Measurements from ENCODE around the gene MRTFA.

Gene MRTFA

DNA sequence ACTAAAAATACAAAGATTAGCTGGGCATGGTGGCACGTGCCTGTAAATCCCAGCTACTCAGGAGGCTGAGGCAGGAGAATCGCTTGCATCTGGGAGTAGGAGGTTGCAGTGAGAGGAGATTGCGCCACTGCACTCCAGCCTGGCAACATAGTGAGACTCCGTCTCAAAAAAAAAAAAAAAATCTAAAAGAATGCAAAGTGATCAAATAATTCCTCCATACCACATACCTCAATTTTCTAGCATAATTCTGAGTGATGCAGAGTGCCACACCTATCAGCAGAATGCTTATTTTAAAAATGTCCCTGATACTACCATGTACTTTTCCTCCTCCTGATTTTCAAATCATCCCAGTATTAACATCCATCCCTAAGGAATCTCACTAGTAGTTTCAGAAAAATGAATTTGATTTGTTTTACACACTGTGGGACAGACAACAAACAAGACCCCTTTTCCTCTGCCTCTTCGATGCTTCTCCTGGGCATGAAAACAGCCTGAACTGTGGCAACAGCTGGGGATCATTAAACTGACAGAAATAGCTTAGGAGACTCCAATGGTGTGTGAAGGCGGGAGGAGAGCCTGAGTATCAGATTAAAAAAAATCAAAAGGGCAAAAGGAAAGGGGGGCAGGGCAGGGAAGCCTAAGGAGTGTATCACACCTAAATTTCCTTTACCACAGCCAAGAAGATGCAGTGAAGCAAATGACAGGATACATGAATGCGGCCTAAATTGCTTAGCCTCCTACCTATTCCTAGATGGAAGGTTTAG lies 151.4 kb downstream of the MRTFA start:
- no peak for DNase-seq

DNA sequence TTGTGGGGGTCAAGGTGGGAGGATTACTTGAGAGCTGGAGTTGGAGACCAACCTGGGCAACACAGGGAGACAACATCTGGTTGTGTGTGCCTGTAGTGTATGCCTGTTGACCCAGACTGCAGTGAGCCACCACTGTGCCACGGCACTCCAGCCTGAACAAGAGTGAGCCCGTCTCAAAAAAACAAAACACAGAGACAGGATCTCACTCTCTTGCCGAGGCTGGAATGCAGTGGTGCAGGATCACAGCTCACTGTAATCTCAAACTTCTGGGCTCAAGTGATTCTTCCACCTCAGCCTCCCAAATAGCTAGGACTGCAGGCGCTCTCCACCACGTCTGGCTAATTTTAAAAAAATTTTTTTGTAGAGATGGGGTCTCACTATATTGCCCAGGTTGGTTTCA lies 153.6 kb downstream of the MRTFA start:
- DNase-seq: no peak

DNA sequence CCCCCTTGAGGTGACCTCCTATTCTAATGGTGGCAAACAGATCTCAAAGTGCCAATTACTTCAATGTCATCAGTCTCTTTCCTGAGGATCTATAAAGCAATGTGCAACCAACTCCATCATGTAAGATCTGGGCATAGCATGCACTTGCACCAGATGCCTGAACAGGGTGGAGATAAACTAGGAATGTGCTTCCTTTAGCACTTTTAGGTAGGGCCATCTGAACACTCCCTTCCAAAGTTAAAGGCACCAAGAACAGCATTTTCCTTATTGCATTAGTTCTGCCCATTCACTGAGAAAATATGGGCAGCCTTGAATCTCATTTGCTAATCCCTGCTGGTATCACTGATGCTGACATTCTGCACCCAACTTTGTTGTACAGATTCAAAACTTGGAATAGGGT lies 154.1 kb downstream of the MRTFA start:
- no peak for DNase-seq

DNA sequence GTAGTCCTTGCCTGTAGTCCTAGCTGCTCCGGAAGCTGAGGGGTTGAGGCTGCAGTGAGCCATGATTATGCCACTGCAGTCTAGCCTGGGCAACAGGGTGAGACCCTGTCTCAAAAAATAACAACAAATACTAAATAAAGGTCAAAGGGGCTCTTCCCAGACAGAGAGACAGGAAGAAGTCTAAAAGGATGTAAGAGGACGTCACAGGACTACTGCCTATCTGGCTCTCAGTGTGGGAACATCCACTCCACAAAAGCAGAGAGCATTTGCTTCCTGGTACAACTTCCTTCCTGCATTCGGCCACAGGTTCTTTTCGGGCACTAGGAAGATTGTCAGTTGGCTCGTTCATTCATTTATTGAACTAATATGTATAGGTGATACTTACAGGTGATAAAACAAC lies 155.5 kb downstream of the MRTFA start:
- peak; percentile 13 for DNase-seq

DNA sequence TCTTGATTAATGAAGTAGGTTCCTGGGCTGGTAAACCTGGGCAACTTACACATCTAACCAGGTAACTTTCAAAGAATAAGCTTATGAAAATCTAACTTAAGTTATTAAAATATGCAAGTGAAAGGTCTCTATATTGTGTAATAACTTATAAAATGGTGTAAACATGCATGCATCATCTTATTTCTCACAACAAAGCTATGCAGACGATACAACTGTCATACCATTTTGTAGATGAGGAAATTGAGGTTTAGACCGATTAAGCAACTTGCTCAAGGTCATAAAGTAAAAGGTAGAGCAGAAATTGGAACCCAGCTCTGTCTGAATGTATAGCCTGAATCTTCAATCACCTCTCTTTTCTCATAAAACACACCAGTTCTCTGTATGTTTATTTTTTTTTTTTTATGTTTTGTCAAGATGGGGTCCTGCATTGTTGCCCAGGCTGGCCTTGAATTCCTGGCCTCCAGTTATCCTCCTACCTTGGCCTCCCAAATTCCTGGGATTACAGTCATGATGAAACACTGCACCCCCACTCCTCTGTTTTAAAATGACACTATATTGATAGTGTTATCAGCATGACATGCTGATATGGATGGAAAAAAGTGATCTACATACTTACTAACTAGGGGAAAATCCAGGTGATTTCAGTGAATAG lies 156.5 kb downstream of the MRTFA start:
- no peak for DNase-seq

DNA sequence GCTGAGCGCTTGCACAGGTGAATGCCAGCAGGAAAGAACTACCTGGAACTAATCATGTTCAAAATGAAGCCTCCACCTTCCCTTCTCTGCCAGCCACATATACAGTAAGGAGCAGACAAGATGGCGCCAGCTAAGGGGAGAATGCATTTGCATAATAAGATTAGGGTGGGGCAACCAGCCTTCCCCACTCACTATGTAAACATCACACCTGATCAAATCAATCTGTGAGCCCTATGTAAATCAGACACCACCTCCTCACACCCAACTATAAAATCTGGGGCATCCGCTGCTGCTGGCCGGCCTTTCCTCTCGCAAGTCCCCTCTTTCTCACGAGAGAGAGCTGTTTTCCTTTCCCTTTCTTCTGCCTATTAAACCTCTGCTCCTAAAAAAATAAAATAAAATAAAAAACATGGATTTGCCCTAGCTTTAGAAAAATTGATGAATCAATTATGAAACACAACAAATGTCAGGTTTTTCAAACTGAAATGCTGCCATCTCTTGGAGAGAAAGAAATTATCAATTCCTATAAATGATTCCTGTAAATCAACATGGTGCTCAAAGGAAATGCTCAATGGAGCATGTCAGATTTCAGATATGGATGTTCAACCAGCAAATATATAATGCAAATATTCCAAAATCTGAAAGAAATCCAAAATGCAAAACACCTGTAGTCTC lies 157.3 kb downstream of the MRTFA start:
- DNase-seq: peak; percentile 10 to 41

DNA sequence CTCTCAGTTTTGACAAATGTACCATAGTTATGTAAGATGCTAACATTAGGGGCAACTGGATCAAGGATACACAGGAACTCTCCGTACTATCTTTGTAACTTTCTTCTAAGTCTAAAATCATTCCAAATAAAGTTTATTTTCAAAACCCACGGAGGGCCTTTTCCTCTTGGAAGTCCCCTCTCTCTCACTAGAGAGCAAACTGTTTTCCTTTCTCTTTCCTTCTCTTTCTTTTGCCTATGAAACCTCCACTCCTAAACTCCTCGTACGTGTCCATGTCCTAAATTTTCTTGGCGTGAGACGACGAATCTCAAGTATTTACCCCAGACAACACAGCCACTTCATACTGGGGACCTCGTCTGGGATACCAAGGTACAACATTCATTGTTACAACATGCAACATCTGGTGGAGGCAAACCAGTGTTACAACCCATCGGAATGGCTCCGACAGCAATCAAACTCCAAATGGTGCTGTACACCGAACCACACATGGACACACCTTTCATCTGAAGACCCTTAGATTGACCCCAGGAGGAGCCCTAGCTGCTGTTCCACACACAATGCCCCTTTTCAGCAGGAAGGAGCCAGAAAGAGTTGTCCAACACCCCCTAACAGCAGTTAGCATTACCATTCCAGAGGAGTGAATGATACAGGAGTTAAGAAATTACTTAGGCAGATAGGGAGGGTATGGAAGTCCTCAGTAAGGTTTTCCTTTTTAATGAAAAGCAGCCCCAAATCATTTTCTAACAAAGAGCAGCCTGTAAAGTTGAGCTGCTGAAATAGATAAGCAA lies 158.0 kb downstream of the MRTFA start:
- DNase-seq: no peak

DNA sequence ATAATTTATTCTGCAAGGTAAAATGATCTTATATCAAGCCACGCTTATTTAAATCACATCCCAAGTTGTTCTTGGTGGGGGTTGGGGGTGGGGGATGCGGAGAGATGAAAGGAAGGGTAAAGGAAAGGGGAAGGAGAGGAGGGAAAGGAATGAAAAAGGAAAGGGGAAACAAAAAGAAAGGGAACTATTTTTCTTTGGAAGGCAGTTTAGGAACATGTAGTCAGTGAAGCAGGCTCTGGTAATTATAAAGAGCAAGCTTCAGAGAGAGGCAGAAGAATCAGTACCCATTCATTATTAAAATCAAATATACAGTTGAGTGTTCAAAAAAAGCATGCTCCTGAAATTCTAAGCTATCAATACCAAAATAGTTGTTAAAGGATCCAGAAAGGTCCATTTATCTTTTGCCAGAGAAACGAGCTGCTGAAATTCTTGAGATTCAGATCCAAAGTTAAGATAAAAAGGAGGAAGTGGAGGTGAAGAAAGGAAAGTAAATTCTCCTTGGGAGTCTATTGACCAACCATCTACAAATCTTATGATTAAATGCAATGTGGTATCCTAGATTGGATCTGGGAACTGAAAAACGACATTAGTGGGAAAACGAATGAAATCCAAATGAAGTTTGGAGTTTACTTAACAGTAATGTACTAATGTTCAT lies 158.7 kb downstream of the MRTFA start:
- peak; percentile 16 to 28 for DNase-seq

DNA sequence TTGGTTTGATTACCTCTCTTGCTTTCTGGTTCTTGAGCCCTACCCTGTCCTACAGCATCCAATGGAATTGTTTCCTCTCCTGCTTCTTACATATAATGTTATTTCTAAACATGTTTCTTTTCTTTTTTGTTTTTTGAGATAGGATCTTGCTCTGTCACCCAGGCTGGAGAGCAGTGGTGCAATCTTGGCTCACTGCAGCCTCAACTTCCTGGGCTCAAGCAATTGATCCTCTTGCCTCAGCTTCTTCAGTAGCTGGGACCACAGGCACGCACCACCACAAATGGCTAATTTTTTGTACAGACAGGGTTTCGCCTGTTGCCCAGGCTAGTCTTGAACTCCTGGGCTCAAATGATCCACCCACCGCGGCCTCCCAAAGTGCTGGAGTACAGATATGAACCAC lies 160.2 kb downstream of the MRTFA start:
- DNase-seq: no peak

DNA sequence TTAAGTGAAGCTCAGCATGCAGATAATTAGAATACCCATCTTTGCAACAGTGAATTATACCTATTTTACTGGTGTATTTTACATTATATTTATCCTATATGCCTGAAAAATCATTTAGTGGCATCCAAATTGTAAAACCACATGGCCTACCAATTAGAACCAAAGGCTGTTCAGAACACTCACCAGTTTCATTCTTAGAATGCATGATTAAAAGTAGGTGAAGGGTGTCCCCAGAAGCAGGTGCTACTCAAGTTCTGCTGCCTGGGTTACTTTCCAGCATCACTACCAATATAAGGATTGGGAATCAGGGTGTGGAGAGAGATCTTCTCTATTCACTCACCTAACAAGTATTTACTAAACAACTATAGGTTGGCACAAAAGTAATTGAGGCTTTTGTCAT lies 162.8 kb downstream of the MRTFA start:
- no peak for DNase-seq

DNA sequence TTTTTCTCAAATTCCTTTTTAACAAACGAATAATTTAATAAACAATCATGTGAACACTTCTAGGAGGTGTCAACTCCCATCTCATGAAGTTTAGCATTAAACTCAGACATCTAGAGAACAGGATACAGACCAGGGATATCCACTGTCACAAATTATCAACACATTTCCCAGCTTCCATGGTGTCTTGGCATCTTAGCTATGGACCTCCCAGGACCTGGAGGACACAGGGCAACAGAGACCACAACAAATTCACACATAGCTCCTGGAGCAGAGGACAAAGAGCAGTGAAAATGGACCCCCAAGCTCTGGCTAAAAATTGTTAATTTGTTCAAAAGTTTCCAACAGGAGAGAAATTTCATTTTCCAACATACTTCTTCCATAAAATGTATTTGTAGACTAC lies 163.9 kb downstream of the MRTFA start:
- DNase-seq: no peak

DNA sequence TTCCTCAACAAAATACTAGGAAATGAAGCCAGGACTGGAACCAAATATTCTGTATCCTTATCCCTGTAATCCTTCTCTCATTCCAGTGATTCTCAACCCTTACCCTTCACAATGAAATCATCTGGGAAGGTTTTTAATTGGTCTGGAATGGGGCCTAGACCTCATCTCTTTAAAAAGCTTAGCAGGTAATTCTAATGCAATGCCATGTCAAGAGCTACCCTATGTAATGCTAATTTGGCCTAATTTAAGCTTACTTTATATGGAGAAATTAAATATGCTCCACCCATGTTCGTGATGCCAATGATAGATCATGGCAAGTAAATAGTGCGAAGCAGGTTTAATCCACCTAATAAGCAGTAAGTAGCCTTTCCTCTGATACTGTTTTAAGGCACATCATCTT lies 164.5 kb downstream of the MRTFA start:
- no peak for DNase-seq

DNA sequence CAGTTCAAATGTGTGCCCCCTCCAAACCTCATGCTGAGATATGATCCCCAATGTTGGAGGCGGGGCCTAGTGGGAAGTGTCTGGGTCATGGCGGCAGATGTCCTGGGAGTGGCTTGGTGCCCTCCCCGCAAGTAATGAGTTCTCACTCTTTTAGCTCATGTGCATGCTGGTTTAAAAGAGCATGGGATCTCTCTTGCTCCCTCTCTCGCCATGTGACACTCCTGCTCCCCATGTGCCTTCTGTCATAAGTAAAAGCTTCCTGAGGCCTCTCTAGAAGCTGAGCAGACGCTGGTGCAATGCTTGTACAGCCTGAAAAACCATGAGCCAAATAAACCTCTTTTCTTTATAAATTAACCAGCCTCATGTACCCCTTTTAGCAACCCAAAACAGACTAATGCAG lies 167.3 kb downstream of the MRTFA start:
- no peak for DNase-seq

DNA sequence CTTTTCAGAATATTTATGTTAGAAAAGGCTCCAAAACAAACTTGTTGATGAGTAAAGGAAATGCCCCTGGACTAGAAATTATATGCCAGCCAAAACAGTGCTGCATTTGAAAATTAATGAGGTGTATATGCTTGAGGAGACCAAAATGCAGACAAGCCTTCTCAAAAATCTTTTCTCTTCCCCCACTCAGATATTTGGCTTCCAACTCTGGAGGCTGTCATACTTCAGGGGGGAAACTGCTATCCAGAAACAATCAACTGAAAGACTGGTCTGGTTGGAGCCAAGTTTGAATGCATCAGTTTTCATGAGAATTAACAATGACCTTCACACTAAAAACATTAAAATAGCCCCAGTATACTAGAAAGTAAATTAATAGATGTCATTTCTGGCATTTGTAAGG lies 167.9 kb downstream of the MRTFA start:
- DNase-seq: no peak

DNA sequence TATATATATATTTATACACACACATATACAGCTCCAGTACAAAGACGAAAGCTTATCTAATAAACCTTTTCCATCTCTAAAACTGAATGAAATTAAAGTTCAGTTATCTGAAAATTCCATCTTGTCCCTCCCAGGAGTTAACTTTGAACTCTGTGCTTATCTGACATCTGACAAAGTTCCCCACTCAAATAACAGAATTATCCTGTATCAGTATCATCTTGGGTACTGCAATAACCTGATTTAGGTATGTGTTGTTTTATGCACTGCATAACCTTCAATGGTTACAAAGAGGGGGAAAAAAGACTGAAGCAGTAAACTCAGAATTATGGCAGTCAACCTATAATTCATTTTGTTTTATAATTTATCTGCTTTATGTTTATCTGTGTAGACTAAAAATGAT lies 169.5 kb downstream of the MRTFA start:
- DNase-seq: no peak

DNA sequence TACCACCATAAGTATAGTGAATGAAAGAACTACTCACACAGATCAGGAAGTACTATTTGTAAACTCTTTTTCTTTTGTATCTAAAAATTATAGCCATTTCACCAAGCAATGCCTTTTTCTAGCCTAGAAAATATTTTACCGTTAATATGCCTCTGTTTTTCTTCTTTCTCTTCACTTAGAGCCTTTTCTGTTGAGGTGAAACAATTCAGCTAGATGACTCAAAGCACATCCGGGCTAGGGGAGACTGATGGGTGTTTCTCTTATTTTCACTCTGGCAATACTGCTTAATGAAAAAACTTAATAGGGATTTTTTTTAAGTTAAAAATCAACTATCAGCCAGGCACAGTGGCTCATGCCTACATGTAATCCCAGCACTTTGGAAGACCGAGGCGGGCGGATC lies 172.8 kb downstream of the MRTFA start:
- peak; percentile 57 to 76 for DNase-seq

DNA sequence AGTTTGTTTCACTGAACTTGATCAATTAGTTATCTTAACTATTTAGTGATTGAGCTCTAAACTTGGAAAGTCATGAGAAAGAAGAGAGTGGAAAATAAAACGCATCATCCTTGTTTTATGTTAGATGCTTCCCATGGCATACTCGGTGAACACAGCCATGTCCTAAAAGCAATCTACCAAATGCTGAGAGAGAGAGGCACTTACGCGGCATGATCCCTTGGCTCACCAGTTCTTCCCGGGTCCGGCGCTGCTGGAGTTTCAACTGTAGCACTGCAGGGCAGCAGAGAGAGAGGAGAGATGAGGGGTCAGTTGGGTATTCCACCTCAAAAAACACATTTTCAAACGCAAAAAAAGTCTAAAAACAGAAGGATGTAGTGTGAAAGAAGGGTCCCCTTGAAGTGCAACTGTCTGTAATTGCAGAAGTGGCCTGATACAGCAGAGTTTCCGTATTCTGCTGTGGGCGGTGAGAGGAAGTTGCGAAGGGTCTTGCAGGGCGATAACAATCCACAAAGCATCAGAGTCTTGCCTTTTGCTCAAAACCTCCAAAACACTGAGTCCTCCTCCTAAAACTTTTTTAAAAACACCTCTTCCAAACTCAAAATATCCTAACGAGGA lies 173.4 kb downstream of the MRTFA start:
- peak; percentile 95 to 97 for DNase-seq

DNA sequence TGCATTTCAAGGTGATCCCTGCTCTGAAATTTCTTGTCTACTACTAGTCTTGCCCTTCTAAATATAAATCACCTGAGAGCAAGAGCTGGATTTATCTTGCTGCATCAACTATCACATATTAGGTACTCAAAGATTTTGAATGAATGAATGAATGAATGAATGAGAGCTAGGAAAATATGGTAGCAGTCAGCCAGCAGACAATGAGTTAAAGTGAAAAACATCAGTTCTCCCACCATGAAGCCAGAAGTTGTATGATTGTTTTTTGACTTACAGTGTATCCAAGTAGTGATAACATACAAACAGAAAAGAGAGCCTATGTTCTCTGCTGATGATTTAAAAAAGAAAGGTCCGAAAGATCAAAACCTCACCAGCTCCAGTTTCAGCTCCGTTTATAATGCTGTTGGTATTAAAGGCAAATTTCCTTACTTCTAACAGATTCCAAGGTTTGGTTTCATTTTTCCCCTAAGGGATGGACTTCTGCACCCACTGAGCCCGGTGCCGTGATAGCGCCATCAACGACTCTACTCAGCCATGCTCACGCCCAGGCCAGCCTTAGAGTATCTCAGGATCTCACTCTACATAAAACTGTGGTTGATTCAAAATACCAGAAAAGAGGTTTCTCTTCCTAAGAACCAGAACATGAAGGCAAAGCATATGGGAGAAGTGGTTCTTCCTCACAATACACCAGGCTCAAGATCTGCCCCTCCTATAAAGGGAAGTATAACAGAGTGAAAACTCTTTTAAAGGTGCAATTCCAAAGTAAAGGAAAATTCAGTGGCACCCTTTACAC lies 174.1 kb downstream of the MRTFA start:
- DNase-seq: no peak

DNA sequence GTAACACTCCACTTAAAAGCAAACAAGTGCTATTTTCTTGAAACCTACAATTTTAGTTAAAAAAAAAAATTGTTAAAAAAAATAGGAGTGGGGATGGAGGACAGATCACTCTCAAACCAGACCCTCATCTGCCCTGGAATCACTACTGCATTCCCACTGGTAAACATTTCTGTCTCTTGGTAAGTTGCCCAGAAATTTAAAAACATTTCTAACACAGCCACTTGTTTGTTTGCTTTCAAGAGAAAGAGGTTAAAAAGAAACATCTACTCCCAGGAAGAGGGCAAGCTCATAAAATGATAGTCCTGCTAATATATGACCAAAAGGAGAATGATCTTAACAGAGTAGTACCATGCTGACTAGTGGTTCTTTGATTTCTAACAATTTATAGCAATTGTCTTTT lies 182.8 kb downstream of the MRTFA start:
- DNase-seq: no peak

DNA sequence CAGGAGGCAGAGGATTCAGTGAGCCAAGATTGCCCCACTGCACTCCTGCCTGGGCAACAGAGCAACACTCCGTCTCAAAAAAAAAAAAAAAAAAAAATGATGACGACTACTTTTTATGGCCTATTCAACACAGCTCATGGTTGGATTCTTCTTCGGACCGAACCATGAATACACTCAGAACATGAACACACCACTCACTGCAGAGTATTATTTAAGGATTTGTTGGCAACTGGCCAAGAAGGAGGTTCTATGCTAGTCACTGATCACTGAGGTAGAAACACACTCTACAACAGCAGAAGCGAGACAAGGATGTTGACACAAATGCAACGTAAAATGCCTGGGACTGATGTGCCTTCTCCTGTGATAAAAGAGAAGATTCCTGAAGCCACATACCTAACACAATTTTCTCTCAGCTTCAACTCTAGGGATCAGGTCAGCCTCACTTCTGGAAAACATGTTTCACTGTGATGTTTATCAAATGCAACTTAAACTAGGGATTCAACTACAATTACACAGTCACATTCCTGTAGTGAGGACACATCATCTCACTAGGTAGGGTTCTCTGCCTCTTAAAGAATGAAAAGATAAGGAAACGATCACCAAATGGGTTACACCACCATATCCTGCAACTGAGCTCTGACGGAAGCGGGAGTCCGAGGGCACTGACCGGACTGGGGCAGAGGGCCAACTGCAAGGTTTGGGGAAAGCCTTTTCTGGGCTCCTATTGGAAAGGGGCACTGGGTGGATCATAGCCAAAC lies 183.6 kb downstream of the MRTFA start:
- DNase-seq: no peak

DNA sequence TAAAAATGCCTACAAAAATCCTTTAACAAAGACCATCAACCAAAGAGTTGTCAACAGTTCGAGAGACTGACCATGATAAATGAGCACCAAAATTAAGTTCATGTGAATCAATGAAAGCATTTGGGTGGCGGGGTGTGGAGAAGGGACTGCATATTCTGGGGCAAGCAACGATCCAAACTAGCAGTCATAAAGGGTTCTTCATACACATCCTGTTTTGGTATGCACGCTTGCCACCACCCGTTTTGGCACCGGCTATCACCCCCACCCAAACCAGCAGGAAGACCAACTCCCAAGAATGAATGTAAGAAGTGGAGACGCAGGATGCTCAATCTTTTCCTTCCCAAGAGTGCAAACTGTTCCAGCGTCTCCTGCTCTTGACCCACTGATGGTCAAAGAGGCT lies 185.3 kb downstream of the MRTFA start:
- no peak for DNase-seq

All from Kasumi-1 (cell line).